ENCODE data around the gene ERCC2.

DNA sequence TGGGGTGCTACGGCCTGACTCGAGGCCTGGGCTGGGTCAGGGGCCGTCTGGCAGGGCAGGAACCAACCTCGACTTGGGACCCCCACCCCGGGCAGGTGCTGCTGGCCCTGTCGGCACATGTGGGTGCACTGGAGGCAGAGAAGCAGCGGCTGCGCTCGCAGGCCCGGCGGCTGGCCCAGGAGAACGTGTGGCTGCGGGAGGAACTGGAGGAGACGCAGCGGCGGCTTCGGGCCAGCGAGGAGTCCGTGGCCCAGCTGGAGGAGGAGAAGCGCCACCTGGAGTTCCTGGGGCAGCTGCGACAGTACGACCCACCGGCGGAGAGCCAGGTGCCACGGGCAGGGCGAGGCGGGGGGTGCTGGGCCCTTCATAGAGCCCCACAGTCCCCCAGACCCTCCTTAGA is 23.9 kb downstream of the ERCC2 start:
- TF ChIP-seq ZNF425 (CRISPR knock-in tag; conservative IDR thresholded peaks at IDR 0.05) (no peak), CTCF (IDR thresholded peaks at IDR 0.05) (no peak), ATF3 (CRISPR knock-in tag; conservative IDR thresholded peaks at IDR 0.05) (no peak), GABPB1 (CRISPR knock-in tag; IDR thresholded peaks at IDR 0.05) (no peak), MXD4 (CRISPR knock-in tag; IDR thresholded peaks at IDR 0.05; ENCODE audit: borderline replicate concordance) (no peak), MYBL2 (CRISPR knock-in tag; IDR thresholded peaks at IDR 0.05) (no peak), ZNF317 (CRISPR knock-in tag; IDR thresholded peaks at IDR 0.05; ENCODE audit: borderline replicate concordance, low read depth) (no peak), RELA (CRISPR knock-in tag; IDR thresholded peaks at IDR 0.05; ENCODE audit: borderline replicate concordance) (no peak)
- TF ChIP-seq, protein P1, sequence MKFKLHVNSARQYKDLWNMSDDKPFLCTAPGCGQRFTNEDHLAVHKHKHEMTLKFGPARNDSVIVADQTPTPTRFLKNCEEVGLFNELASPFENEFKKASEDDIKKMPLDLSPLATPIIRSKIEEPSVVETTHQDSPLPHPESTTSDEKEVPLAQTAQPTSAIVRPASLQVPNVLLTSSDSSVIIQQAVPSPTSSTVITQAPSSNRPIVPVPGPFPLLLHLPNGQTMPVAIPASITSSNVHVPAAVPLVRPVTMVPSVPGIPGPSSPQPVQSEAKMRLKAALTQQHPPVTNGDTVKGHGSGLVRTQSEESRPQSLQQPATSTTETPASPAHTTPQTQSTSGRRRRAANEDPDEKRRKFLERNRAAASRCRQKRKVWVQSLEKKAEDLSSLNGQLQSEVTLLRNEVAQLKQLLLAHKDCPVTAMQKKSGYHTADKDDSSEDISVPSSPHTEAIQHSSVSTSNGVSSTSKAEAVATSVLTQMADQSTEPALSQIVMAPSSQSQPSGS (CRISPR knock-in tag; IDR thresholded peaks at IDR 0.05; ENCODE audit: borderline replicate concordance, low read depth): no peak
